Measurements from ENCODE around the gene SPATA32. TPM values are rescaled to one million over a fixed set of nuclear protein-coding genes. Genes with fewer than 3 reads are reported as not detected.

SPATA32 gene
- 0.40 TPM for polyA plus RNA-seq (2012; ENCODE audit: insufficient read length, low read depth)

- TF ChIP-seq POLR2AphosphoS5 (IDR thresholded peaks at IDR 0.05; ENCODE audit: low read depth, low read length) (no peak), TAF1 (IDR thresholded peaks at IDR 0.05; ENCODE audit: borderline replicate concordance, insufficient read depth, low read length) (no peak), FOXP2 (optimal IDR thresholded peaks at IDR 0.05; ENCODE audit: borderline replicate concordance, extremely low read depth, extremely low read length, insufficient read depth) (no peak), SIN3A (IDR thresholded peaks at IDR 0.05; ENCODE audit: borderline replicate concordance, insufficient read depth, low read length) (no peak)
- TF ChIP-seq, protein P1, sequence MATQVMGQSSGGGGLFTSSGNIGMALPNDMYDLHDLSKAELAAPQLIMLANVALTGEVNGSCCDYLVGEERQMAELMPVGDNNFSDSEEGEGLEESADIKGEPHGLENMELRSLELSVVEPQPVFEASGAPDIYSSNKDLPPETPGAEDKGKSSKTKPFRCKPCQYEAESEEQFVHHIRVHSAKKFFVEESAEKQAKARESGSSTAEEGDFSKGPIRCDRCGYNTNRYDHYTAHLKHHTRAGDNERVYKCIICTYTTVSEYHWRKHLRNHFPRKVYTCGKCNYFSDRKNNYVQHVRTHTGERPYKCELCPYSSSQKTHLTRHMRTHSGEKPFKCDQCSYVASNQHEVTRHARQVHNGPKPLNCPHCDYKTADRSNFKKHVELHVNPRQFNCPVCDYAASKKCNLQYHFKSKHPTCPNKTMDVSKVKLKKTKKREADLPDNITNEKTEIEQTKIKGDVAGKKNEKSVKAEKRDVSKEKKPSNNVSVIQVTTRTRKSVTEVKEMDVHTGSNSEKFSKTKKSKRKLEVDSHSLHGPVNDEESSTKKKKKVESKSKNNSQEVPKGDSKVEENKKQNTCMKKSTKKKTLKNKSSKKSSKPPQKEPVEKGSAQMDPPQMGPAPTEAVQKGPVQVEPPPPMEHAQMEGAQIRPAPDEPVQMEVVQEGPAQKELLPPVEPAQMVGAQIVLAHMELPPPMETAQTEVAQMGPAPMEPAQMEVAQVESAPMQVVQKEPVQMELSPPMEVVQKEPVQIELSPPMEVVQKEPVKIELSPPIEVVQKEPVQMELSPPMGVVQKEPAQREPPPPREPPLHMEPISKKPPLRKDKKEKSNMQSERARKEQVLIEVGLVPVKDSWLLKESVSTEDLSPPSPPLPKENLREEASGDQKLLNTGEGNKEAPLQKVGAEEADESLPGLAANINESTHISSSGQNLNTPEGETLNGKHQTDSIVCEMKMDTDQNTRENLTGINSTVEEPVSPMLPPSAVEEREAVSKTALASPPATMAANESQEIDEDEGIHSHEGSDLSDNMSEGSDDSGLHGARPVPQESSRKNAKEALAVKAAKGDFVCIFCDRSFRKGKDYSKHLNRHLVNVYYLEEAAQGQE (IDR thresholded peaks at IDR 0.05; ENCODE audit: insufficient read depth in 1 of 2, low read depth in 2 of 2, low read length in 2 of 2), result no peak
These were observed at the start of gene SPATA32 for GRCh38 chr17:45261577-45262515. Gene SPATA32, minus strand, starts transcription at chr17:45262094. Its CDS starts 78 bp downstream, at chr17:45262016.

DNA sequence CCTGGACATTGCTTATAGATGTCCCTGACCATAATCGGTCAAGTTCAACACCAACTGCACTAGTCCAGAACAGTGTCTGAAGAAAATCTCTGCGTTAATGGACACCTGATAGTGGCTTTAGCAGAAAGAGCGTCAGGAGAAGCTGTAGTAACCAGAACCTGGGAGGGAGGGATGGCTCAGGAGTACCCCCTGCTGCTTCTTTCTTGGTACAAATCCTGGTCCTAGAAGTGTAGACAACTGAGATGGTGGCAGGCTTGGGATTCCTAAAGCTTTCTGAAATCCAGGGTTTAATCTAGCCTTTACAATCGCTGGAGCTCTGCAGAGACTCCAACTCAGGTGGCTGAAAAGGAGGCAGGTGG is 49.5 kb upstream of the SPATA32 start:
- no peak for TF ChIP-seq SIN3A (IDR thresholded peaks at IDR 0.05; ENCODE audit: borderline replicate concordance, insufficient read depth, low read length)
- TF ChIP-seq TAF1 (IDR thresholded peaks at IDR 0.05; ENCODE audit: borderline replicate concordance, insufficient read depth, low read length), result no peak
- TF ChIP-seq, protein P1 (IDR thresholded peaks at IDR 0.05; ENCODE audit: insufficient read depth in 1 of 2, low read depth in 2 of 2, low read length in 2 of 2), result no peak
- no peak for TF ChIP-seq FOXP2 (optimal IDR thresholded peaks at IDR 0.05; ENCODE audit: borderline replicate concordance, extremely low read depth, extremely low read length, insufficient read depth)
- no peak for TF ChIP-seq POLR2AphosphoS5 (IDR thresholded peaks at IDR 0.05; ENCODE audit: low read depth, low read length)

DNA sequence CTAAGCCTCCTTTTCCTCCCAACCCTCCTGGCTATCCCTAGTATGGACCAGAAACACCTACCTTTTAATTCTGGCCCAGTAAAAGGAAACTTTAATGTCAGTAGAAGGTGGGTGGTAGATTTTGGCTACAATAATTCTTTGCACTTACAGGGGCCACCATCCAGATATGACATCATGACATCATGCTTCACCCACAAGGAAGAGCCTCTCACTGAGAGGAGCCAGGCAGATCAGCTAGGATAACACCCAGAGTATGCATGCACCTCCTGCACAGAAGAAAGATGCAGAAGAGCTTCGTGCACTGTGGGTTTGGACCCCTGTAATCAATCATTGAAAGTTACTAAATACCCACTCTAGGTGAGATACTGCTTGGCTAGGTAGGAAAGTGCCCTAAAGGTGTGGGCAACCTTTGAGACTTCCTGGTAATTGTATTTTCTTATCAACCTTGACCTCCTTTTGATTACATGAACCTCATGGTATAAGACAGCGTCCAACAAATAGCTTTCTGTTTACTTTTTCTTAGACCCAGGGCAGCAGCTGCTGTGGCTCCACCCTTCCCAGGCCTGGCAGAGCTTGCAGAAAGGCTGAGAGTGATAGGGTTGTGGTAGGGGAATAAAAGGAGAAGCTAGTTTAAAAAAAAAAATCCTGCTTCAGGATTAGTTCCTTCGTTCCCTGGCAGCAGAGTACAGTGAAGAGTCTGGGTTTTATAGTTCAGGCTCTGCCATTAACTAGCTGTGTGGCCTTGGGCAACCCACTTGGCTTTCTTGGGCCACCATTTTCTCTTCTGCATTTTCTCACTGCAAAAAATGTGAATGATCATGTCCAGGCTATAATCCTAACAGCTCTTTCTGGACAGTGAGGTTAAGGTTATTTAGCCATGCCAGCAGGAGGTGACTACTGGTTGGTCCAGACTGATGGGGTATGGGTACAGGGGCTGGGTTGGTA is 48.8 kb upstream of the SPATA32 start:
- no peak for TF ChIP-seq POLR2AphosphoS5 (IDR thresholded peaks at IDR 0.05; ENCODE audit: low read depth, low read length)
- TF ChIP-seq FOXP2 (optimal IDR thresholded peaks at IDR 0.05; ENCODE audit: borderline replicate concordance, extremely low read depth, extremely low read length, insufficient read depth), result no peak
- TF ChIP-seq TAF1 (IDR thresholded peaks at IDR 0.05; ENCODE audit: borderline replicate concordance, insufficient read depth, low read length), result no peak
- TF ChIP-seq, protein P1 (IDR thresholded peaks at IDR 0.05; ENCODE audit: insufficient read depth in 1 of 2, low read depth in 2 of 2, low read length in 2 of 2), result no peak
- TF ChIP-seq SIN3A (IDR thresholded peaks at IDR 0.05; ENCODE audit: borderline replicate concordance, insufficient read depth, low read length), result no peak

GRCh38 chr17:45309400-45309799 is 47.5 kb upstream of the SPATA32 start:
- TF ChIP-seq FOXP2 (optimal IDR thresholded peaks at IDR 0.05; ENCODE audit: borderline replicate concordance, extremely low read depth, extremely low read length, insufficient read depth) (no peak), TAF1 (IDR thresholded peaks at IDR 0.05; ENCODE audit: borderline replicate concordance, insufficient read depth, low read length) (no peak)

- TF ChIP-seq, protein P1 (IDR thresholded peaks at IDR 0.05; ENCODE audit: insufficient read depth in 1 of 2, low read depth in 2 of 2, low read length in 2 of 2), result no peak
- no peak for TF ChIP-seq SIN3A (IDR thresholded peaks at IDR 0.05; ENCODE audit: borderline replicate concordance, insufficient read depth, low read length)
- TF ChIP-seq FOXP2 (optimal IDR thresholded peaks at IDR 0.05; ENCODE audit: borderline replicate concordance, extremely low read depth, extremely low read length, insufficient read depth), result no peak
- no peak for TF ChIP-seq POLR2AphosphoS5 (IDR thresholded peaks at IDR 0.05; ENCODE audit: low read depth, low read length)
- TF ChIP-seq TAF1 (IDR thresholded peaks at IDR 0.05; ENCODE audit: borderline replicate concordance, insufficient read depth, low read length), result no peak
These were observed 46.9 kb upstream of the SPATA32 start for GRCh38 chr17:45308840-45309239.

Measured in PFSK-1 (cell line).